ENCODE data around the gene DLX6.

Gene DLX6

DNA sequence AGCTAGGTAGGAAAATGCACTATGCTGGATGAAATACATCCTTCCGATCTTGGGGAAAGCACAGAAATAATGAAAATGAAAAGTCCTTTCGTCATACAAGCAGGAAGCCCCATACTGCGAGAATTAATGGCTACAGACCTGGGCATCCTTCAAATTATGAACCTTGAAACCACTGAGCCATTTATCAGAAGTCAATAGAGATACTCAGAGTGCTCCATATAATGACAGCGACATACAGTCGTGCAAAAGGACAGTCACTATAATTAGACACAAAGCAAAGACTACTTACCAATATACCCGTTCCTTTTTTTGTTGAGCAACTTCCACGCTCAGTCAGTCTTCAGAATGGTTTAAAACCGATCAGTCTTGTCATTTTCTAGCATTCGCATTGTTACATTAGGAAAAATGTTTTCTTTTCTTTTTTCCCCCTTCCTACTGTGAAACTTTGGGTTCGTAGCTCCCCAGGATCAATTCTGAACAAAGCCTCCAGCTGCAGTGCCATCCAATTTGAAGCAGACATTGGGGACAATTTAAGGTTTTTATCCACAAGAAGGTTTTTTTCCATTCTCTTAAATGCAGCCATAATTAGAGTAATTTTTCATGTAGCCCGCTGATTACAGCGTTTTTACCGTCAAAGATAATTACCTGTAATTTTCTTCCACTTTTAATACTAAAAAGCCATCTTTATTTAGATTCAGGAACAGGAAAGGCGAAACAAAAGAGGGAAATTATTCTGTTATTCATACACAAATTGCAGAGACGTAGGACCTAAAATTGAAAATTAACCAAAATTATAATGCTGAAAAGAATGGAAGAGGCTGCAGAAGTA is 6.4 kb downstream of the DLX6 start:
- DNase-seq, result no peak

DNA sequence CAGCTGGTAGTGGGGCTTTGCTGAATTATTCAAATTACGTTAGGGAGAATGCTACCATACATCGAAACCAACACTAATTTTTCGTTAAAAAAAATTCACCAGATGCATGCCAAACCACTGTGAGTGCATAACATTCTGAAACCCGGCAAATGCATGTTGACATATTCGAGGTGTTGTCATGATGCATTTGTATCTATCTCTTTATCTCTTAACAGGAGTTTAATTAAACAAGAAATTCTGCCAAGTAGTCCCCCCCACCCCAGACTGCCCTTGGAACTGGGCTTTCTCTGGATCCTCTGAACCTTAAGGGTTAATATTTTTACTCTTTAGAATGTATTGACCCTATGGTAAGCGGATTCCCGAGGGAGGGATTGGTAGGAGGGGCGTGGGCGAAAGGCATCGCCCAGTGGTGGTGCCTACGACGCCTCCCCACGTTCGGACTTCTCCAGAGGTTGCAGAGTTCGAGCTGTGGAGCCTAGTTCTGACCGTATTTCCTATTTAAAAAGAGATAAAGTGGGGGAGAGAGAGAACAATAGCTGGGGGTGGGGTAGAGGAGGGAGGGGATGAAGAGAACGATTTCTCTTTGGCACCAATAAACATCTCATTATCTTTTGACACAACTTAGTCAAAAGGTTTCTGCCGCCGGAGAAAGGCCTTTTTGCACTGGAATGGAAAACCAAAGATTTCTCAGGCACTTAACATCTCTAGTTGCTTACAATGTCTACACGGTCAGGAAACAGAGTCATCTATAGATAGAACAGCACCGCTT is 7.2 kb downstream of the DLX6 start:
- DNase-seq, result no peak

GRCh38 chr7:97013134-97013844 is 7.9 kb downstream of the DLX6 start:
- no peak for DNase-seq

- DNase-seq, result no peak
Measured at GRCh38 chr7:97013845-97014134, 8.4 kb downstream of the DLX6 start.

DNA sequence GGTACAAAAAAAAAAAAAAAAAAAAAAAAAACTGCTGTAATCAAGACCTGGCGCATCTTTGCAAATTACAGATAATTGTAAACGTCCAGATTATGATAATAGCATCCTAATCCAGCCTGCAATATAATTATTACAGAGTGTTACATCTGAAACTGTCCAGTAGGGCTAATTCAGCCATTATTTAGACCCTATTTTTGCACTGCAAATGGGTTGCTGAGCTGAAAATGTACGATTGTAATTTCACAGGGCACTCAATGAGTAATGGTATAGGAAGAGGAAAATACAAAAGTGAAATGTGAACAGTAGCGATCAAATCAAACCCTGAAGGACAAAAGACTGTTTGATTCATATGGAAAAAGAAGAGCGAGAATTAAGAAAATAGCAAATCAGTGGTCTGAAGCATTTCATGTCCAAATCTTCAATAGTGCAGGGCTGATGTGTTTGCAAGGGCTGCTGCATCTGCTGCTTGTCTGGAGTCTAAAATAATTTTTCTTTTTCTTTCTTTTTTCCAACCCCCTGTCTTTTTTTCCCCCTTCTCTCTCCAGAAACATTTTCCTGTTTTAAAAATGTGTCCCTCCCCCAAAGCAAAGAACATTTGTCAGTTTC is 8.9 kb downstream of the DLX6 start:
- no peak for DNase-seq

- DNase-seq, result no peak
Measured at GRCh38 chr7:97015279-97015678, 9.9 kb downstream of the DLX6 start.

GRCh38 chr7:97015756-97016380 is 10.5 kb downstream of the DLX6 start:
- no peak for DNase-seq

GRCh38 chr7:97016381-97017191 is 11.2 kb downstream of the DLX6 start:
- no peak for DNase-seq

DNA sequence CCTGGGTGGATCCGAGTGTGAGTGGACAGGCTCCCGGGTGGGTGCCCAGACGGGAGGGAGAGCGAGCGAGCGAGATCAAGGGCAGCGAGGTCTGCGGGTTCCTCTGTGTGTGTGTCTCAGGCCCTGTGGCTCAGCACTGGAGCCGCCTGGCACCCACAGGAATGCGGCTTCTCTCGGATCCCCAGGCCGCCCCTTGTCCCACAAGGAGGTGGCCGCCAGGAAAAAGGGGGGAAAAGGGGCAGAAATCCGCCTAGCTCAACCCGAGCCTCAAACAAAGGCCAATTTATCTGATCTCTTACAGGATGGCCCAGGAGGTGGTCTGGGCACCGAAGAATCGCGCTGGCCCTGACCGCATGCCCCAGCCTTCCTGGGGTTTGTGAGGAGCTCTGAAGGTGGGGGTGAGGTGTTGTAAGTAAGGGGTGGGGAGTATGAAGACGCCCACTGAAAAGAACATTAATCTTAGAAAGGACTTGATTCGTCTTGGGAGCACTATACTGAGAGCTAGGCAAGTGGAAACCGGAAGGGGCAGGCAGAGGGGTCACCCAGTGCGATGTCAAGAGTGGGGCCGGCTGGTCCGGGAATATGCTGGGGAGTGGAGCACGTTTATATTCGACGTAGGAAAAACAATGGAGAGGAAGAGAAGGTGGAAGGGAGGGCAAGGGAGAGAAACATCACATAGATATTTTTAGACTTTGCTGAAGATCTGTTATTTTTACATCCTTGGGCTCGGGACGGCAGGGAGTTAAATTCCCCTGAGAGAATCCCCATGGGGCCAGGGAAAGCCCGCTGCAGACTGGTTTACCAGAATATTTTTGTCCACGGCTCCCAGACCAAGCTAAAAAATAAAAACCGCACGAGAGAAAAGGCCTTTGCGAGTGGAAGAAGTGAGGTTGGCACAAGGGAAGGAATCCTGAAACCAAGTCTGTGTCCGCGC is 12.1 kb downstream of the DLX6 start:
- no peak for DNase-seq

- DNase-seq, result no peak
Measured at GRCh38 chr7:97018126-97018601, 12.8 kb downstream of the DLX6 start.

DNA sequence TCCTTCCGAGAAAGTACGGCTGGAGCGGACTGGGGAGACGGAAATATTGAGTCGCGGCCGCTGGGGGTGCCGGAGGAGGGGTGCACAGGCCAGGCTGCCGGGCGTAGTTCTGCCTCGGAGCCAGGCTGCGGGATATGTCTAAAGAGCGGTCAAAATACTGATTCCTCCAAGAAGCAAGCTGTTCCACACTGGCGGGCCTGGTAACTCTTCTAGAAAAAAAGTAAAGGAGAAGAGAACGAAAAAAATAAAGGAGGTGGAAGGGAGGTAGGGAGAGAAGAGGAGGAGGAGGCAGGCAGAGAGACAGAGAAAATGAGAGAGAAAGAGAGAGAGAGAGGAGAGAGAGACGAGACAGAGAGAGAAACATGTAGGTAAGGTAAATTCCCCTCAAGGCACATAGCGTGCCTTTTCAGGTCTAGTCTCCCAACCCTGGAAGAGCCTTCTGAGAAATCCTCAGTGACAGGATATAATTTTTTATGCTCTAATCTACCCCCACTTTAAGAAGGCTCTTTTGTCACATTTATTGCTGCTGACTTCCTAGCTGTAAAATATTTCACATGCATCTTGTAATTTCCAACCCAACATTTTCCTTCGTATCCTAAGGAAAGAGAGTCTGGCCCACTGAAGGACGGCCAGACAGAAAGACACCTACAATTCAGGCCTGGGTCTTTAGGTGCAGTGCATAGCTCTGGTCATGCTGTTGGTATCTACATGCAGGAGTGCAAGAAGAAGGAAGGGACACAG is 13.6 kb downstream of the DLX6 start:
- no peak for DNase-seq

- no peak for DNase-seq
Measured at GRCh38 chr7:97019710-97020225, 14.4 kb downstream of the DLX6 start.

GRCh38 chr7:97020601-97020995 is 15.2 kb downstream of the DLX6 start:
- DNase-seq, result no peak

GRCh38 chr7:97020996-97021746 is 15.8 kb downstream of the DLX6 start:
- DNase-seq, result no peak

- no peak for DNase-seq
Measured at GRCh38 chr7:97021747-97022490, 16.6 kb downstream of the DLX6 start.

DNA sequence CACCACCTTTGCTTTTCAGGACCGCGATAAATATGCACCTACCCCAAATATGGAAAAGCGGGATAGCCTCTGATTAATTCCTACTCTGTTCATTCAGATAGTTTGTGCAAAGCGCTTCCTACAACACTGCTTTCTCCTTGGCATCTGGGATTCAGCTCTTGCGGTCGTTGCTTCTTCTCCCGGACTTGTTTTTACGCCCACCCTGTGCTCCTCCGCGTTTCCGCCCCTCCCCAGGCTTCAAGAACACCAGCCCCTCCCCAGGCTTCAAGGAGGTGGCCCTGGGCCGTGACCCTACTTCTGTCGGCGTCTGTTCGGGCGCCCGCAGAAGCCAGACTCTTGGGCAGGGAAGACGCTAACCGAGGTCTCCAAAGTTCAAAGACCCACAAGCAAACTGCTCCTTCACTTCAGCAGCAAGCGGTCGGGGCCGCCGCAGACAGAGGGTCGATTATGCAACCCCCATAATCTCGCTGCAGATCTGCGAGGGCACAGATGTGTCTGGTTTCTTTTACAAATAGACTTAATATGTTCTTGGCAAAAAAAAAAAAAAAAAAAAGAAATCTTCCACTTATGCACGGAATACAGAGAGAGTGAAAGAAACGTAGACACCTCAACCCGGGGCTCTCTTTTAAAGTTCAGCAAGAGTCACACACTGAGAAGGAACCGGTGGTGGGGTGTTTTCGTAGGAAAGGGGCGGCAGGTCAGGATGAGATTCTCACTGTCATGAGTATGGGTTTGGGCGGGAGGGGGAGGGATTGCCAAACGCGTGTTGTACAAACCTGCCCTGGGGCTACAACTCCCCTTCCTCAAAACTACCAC is 17.3 kb downstream of the DLX6 start:
- no peak for DNase-seq

Measured in activated gamma-delta T cell (primary cell).